SIG-M5 (cell line): ENCODE results near the gene FASTKD2.
"Not testable (repeated sequence)": the region's sequence is repeated elsewhere in the genome, so short reads cannot be mapped to it uniquely, and the experiment has no call there.

Experiments
- DNase-seq: peaks from one replicate; lab custom pipeline; 2025; lab: John Stamatoyannopoulos, UW

FASTKD2 gene

GRCh38 chr2:206792645-206793044 is 27.2 kb downstream of the FASTKD2 start:
- no peak for DNase-seq

- DNase-seq = no peak
Observed at GRCh38 chr2:206797376-206797775, 32.0 kb downstream of the FASTKD2 start.

DNA sequence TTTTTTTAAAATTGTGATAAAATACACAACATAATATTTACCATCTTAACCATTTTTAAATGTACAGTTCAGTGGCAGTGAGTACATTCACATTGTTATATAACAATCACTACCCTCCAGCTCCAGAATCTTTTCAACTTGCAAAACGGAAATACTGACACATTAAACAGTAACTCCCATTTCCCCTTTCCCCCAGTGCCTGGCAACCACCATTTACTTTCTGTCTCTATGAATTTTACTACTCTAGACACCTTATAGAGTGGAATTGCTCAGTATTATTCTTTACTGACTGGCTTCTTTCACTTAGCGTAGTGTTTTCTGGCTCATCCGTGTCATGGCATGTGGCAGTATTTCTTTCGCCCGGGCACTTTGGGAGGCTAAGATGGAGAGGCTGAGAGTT is 32.6 kb downstream of the FASTKD2 start:
- DNase-seq = peak; percentile 34

DNA sequence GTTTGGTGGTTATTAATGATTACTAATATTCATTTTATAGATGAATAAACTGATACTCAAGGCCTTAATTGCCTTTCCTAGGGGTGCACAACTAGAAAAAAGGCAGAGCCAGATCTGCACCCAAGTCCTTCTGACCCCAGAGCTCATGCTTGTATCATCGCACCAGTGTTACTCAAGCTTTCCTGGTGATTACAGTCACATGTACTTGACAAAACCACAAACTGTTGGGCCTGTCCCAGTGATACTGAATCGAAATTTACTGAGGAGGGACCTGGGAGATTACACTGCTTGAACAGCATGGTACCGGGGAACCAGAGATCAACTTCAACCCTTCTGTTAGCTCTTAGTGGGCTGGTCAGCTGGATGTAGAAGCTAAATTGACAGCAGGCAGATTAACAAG is 33.7 kb downstream of the FASTKD2 start:
- no peak for DNase-seq

DNA sequence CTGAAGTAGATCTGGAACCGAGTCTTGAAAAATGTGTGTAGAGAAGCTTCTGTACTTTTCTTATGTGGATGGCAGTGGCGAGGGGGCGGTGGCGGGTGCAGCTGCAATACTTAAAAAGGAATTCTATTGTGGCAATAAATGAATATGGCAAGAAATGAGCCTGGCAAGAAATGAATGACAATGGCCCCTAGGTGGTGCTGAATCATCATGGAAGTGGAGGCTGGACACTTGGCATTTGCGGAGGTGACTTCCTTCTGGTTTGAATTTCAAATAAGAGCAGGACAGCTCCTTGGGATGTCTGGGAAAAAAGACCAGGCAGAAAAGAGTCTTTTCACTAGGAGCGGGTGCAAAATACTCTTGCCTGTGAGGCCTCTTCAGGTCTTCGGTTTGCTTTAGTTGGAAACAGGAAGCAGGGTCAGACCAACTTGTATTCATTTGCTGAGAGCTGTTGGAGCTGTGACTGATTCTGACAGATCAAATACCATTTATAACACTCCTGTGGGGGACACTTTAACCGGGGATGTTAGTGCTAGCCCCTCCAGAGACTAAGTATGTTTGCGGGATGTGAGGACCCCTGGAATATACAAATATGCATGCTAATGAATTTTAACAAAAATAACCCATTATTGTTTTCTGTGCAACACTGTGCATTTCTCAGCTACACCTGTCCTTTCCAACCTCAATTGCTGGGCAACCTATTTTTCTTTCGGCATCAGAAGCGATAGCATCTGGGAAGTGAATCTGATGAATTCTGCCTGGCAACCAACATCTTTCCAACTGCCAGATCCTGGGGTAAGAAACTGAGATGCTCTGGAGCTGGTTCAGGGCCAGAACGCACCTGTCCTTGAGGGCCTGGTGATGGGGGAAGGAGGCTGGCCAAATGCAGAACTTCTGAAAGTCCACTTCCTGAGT is 35.4 kb downstream of the FASTKD2 start:
- DNase-seq = no peak

GRCh38 chr2:206801418-206802189 is 36.2 kb downstream of the FASTKD2 start:
- DNase-seq = no peak

DNA sequence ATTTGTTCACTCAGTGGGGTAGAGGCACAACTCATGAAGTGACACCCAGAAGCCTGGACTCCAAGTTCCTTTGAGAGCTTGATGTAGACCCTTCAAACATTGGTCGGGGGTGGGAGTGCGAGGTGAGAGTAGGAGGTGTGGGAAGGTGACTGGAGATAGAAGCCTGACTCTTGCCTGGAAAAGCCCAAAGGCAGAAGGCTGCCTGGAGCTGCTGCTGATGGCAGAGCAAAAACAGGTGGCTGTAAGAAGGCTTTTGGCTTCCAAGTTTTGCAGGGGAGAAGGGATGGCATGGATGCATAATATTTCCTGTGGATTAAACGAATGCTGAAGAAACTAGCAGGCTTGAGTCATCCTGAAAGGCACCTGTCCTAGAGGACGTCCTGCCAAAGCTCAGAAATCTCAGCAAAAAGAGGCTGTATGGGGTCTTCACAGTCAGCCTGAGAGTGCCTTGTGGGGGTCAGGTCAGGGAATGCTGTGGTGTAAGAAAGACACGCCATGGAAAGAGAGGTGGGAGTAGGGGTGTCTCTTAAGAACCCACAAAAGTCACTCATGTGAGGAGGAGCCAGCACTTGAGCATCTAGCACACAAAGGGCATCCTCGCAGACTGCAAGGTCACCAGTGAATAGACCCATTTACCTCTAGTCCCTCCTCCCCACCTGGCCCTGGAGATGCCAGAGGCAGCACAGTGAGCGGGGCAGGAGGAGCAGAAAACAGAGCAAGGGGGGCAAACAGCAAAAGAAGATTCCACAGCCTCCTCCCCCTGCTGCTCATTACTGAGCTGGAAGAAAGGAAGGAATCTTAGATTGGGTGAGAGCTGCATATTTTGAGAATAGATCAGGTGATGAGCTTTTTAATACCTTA is 37.5 kb downstream of the FASTKD2 start:
- DNase-seq = no peak

GRCh38 chr2:206804326-206804725 is 38.9 kb downstream of the FASTKD2 start:
- DNase-seq = no peak

DNA sequence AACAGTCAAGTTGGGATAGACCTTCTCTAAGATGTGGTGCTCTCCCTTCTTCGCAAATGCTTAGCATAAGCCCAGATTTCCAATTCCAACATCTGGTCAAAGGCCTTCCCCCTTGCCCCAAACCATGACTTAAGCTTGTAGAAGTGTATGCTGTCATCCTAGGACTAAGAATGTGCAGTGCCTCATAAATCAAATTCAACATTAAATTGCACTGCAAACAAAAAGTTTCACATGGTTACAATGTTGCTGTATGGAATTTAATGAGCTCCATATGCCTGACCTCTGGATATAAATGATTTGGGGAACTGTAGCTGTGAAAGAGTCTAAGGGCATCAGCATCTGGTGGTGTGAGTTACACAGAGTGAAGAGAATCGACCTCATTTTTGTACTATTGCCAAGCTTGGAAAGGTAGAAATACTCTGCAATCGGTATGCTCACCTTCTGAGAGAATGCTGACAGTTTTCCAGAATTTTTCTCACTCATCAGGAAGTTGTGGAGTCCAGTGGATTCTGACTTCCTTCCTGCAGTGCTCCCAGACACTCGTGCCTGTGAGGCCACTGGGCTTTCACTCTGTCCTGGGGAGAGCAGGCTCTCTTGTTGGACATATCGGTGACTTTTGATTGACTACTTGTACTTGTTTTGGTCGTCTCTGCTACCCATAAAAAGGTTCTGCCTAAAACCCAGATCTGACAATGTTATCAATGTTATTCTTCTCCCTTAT is 40.6 kb downstream of the FASTKD2 start:
- DNase-seq = no peak

- DNase-seq = not testable (repeated sequence)
Observed at GRCh38 chr2:206807624-206808023, 42.2 kb downstream of the FASTKD2 start.

- DNase-seq = not testable (repeated sequence)
Observed at GRCh38 chr2:206812471-206812870, 47.1 kb downstream of the FASTKD2 start.

DNA sequence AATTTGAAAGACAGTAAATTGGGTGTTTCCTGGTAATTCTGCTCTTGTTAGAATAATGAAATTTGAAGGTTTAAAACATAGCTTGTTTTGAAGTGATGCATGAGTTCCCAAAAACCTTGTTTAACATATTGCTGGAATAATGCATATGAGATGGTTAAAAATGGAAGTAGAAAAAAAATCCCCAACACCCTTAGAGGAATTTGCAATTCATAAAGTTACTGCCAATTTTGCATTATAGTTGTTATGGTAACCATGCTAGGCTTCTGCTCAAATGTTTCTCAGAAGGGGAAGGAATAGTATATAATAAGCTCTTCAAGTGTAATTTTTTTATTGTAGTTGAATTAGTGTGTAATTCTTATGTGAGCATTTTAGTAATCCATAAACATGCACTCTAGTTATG is 49.1 kb downstream of the FASTKD2 start:
- DNase-seq = no peak

GRCh38 chr2:206820807-206821206 is 55.4 kb downstream of the FASTKD2 start:
- DNase-seq = no peak

DNA sequence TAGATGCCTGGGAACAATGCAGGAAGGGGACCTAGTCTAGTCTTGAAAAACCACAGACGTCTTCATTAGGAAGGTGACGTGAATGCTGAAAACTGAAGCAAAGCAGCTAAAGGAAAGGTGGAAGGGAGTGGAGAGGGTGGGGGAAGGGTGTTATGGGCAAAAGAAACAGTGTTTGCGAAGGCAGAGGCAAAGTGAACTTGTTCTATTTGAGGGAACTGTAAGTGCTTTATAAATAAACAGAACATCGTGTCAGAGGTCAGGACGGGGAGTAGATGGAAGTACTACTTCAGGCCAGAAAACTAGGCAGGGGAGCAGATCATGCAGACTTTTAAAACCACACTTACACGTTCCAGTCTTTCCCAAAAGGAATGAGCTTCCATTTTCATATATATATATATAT is 57.8 kb downstream of the FASTKD2 start:
- no peak for DNase-seq

DNA sequence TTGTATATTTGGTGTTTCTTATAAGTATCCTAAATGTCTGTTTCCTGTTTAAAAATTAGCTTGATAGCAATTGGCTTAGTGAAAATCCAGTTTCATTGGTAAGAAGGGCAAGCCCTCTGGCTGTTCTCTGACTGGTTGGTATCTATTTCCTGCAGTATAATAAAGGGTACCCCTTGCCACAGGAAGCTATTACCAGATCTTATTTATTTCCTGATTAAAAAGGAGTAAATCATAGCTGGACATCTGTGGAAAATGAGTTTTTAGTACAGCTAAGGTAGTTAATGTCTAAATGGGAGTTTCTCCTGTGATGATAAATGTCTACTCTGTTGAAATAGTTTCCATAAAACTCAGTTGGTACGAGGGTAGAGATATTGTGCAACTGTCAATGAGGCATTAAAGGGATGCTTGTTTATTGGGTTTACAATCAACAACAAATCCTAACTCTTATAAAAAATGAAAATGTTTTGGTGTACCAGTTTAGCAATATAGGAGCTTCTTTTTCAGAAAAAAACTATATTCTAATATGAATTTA is 58.7 kb downstream of the FASTKD2 start:
- DNase-seq = no peak

DNA sequence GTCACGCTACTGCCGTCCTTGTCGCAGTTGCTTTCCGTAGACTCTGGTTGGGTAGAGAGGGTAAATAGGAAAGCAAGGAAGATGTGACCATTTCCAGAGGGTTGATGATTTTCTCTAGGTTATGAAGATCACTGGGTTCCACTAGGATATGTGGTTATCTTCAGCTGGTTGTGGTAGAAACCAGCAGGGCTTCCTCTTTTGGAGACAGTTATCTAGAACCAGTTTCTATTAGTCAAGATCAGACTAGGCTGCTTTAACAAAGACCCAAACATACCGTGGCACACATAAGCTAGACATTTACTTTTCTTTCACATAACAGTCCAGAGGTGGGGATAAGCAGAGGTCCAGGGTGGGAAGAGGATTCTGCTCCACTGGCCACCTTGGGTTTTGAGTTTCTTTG is 59.6 kb downstream of the FASTKD2 start:
- no peak for DNase-seq

DNA sequence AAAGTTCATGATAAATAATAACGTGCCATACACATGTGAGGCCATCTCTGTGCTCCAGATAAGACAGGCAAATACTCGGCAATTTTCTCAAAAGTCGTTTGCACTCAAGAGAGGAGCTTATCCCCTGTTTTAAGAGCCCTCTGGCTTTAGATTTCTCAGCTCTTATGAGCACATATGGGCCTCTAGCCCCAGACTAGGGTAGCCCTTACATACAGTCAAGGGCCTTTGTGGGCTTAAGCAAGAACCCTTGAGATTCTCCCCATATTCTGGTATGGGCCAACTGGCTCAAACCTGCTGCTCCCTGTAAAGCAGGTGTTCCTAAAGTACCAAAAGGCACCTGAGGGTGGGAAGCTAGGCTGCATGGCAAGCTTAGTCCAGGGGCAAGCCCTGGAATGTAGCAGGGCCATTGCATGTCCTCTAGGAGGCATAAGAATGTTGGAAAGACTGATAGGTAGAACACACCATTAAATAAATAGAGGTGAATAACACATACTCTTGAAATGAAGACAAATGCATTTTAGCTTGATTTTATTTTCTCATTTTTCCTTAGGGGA is 66.1 kb downstream of the FASTKD2 start:
- no peak for DNase-seq

DNA sequence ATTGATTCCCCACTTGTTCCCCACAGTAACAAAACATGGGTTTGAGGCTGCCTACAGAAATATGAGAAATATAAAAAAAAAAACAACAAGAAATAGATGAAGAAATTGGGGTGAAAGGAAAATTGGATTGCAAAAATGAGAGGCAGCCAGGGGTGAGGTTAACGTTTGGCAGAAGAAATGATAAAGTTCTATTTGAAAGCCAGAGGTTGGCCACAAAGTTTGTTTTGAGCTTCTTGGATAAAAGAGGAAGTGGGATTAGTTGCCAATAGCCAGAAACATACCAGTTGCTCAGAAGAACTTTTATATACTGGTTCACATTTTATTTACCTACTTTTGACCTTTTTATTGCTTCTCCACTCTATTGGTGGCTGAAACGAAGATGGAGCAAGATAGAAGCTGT is 67.5 kb downstream of the FASTKD2 start:
- peak; percentile 11 for DNase-seq

DNA sequence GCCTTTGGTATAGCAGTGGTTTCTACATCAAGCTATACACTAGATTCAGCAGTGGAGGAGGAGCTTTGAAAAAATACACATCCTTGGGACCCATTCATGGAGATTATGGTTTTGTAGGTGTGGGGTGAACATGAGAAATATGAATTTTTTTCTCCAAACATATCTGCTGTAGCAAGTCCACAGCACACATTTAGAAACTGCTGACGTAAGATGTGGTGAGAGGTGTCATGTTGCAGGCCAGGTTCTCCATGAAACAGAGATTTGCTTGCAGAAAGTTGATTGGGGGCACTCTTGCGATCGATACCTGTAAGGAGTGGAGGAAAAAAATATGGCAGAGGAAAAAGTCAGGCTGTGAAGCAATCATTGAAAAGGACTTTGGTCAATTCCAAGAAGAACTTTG is 67.9 kb downstream of the FASTKD2 start:
- DNase-seq = no peak

DNA sequence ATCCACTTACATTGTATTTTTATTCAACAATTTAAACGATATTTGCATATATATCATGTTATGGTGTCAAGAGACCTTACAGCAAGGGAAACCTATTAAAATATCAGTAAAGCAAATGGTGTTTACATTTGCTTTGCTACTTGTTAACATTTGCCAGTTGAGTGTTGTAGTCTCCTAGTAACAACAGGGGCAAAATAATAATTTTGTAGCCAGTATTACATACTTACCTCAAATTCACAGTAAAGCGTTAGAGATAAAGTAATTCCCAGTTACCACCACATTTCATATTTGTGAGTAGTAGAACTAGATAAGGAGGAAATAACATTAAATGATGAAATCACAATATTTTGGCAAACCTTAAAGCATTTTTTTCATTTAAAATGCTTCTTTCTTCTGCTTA is 71.3 kb downstream of the FASTKD2 start:
- no peak for DNase-seq

- no peak for DNase-seq
Observed at GRCh38 chr2:206837775-206838174, 72.4 kb downstream of the FASTKD2 start.
